ENCODE data around the gene COG7. TPM values are rescaled to one million over a fixed set of nuclear protein-coding genes. Genes with fewer than 3 reads are reported as not detected.
"Not testable (repeated sequence)": the region's sequence is repeated elsewhere in the genome, so short reads cannot be mapped to it uniquely, and the experiment has no call there.

The COG7 gene
- total RNA-seq, 1 experiment from 2014 or later = 17.9 TPM

- Mint-ChIP-seq H3K27ac (no peak overlapping the region), H3K9me3 (no peaks in the 10 kb centered on the region), H3K36me3 (ENCODE audit: insufficient read depth in 1 of 3, low read depth in 3 of 3) (no peaks in the 10 kb centered on the region), H3K4me1 (peaks cover 19 to 20% of the 10 kb centered on the region in 2 experiments), H3K4me3 (no peak overlapping the region), H3K27me3 (ENCODE audit: low read depth) (no peaks in the 10 kb centered on the region; the same call in 1 of the 2 replicates)
- H3K18ac ChIP-seq (ENCODE audit: insufficient read length, low read depth, low read length) = no peak overlapping the region
- DNase-seq = no peak
- H2BK12ac ChIP-seq (ENCODE audit: insufficient read length, low read depth, low read length) = no peak overlapping the region
- H4K20me1 ChIP-seq (ENCODE audit: control insufficient read depth, insufficient read depth, insufficient read length) = no peaks in the 10 kb centered on the region
- no peak overlapping the region for H2BK120ac ChIP-seq (ENCODE audit: low read depth, low read length, poor library complexity, severe bottlenecking)
- H4K91ac ChIP-seq (ENCODE audit: insufficient read length, low read depth, low read length) = no peak overlapping the region
- no peak overlapping the region for H3K4me2 ChIP-seq (ENCODE audit: insufficient read depth, insufficient read length, low read length)
- no peak overlapping the region for H4K5ac ChIP-seq (ENCODE audit: insufficient read length, low read depth, low read length)
- no CpG with 5 or more reads among the region's 6 CpGs for WGBS (ENCODE audit: extremely low coverage, insufficient read length, low lambda C conversion rate)
- no peak overlapping the region for H3K14ac ChIP-seq (ENCODE audit: insufficient read depth, low read length)
- TF ChIP-seq, protein P1, sequence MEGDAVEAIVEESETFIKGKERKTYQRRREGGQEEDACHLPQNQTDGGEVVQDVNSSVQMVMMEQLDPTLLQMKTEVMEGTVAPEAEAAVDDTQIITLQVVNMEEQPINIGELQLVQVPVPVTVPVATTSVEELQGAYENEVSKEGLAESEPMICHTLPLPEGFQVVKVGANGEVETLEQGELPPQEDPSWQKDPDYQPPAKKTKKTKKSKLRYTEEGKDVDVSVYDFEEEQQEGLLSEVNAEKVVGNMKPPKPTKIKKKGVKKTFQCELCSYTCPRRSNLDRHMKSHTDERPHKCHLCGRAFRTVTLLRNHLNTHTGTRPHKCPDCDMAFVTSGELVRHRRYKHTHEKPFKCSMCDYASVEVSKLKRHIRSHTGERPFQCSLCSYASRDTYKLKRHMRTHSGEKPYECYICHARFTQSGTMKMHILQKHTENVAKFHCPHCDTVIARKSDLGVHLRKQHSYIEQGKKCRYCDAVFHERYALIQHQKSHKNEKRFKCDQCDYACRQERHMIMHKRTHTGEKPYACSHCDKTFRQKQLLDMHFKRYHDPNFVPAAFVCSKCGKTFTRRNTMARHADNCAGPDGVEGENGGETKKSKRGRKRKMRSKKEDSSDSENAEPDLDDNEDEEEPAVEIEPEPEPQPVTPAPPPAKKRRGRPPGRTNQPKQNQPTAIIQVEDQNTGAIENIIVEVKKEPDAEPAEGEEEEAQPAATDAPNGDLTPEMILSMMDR (conservative IDR thresholded peaks at IDR 0.05) = no peak
- H3K4ac ChIP-seq (ENCODE audit: low read depth, low read length) = no peak overlapping the region
- H3K79me2 ChIP-seq (ENCODE audit: insufficient read depth, low read length) = no peaks in the 10 kb centered on the region
- no peaks in the 10 kb centered on the region for H3K9me3 ChIP-seq (ENCODE audit: control insufficient read depth, low read depth, low read length)
- no peaks in the 10 kb centered on the region for H3K79me1 ChIP-seq (ENCODE audit: insufficient read depth, low read depth, low read length, poor library complexity, severe bottlenecking)
- no peak overlapping the region for H2BK5ac ChIP-seq (ENCODE audit: insufficient read length, low read length)
- H2BK15ac ChIP-seq (ENCODE audit: low read depth, low read length) = no peak overlapping the region
- no peaks in the 10 kb centered on the region for H3K27me3 ChIP-seq (ENCODE audit: insufficient read depth, low read length)
- no peak overlapping the region for H3K27ac ChIP-seq (ENCODE audit: insufficient read length, low read depth, low read length)
- no peak overlapping the region for H3T11ph ChIP-seq (ENCODE audit: low read length)
- no peaks in the 10 kb centered on the region for H3K23me2 ChIP-seq (ENCODE audit: insufficient read length, low read depth, low read length, poor library complexity, severe bottlenecking)
- H2AK5ac ChIP-seq (ENCODE audit: insufficient read length, low read length) = no peak overlapping the region
- H2BK20ac ChIP-seq (ENCODE audit: low read depth, low read length, poor library complexity, severe bottlenecking) = no peak overlapping the region
- no peak overlapping the region for H3K56ac ChIP-seq (ENCODE audit: insufficient read length, low read depth, low read length)
- H3K23ac ChIP-seq (ENCODE audit: insufficient read length, low read depth, low read length) = no peak overlapping the region
- H3K9ac ChIP-seq (ENCODE audit: extremely low read depth, insufficient read length, low read length) = no peak overlapping the region
- H4K8ac ChIP-seq (replicated peaks; ENCODE audit: insufficient read length, low read depth, low read length) = no peak overlapping the region
- H2AFZ ChIP-seq (ENCODE audit: low read length) = no peak overlapping the region
- no peaks in the 10 kb centered on the region for H3K4me1 ChIP-seq (ENCODE audit: insufficient read depth, low read length)
Observed at GRCh38 chr16:23382279-23382678, 70.7 kb downstream of the COG7 start.

DNA sequence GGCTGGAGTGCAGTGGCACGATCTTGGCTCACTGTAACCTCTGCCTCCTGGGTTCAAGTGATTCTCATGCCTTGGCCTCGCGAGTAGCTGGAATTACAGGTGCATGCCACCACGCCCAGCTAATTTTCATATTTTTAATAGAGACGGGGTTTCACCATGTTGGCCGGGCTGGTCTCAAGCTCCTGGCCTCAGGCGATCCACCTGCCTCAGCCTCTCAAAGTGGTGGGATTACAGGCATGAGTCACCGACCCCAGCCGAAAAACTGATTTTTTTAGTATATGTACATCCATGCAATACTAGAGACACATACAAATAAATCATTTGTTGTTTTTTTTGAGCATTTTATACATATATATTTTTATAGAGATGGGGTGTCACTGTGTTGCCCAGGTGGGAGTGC, 71.3 kb downstream of the COG7 start:
- not testable (repeated sequence) for H2BK15ac ChIP-seq (ENCODE audit: low read depth, low read length); H3K27me3 ChIP-seq (ENCODE audit: insufficient read depth, low read length); H3K4me1 ChIP-seq (ENCODE audit: insufficient read depth, low read length); H2AFZ ChIP-seq (ENCODE audit: low read length); H3K23ac ChIP-seq (ENCODE audit: insufficient read length, low read depth, low read length); H2BK5ac ChIP-seq (ENCODE audit: insufficient read length, low read length); H3K9me3 ChIP-seq (ENCODE audit: control insufficient read depth, low read depth, low read length); H4K8ac ChIP-seq (replicated peaks; ENCODE audit: insufficient read length, low read depth, low read length); H2AK5ac ChIP-seq (ENCODE audit: insufficient read length, low read length); H3K9ac ChIP-seq (ENCODE audit: extremely low read depth, insufficient read length, low read length); H2BK12ac ChIP-seq (ENCODE audit: insufficient read length, low read depth, low read length); H3K56ac ChIP-seq (ENCODE audit: insufficient read length, low read depth, low read length); H3K4me3 Mint-ChIP-seq; H4K5ac ChIP-seq (ENCODE audit: insufficient read length, low read depth, low read length); H4K20me1 ChIP-seq (ENCODE audit: control insufficient read depth, insufficient read depth, insufficient read length); H3K9me3 Mint-ChIP-seq; H3K14ac ChIP-seq (ENCODE audit: insufficient read depth, low read length); H3T11ph ChIP-seq (ENCODE audit: low read length); H3K4ac ChIP-seq (ENCODE audit: low read depth, low read length); H2BK20ac ChIP-seq (ENCODE audit: low read depth, low read length, poor library complexity, severe bottlenecking); H3K27ac Mint-ChIP-seq; H3K18ac ChIP-seq (ENCODE audit: insufficient read length, low read depth, low read length); H3K27ac ChIP-seq (ENCODE audit: insufficient read length, low read depth, low read length); H3K23me2 ChIP-seq (ENCODE audit: insufficient read length, low read depth, low read length, poor library complexity, severe bottlenecking); H3K4me2 ChIP-seq (ENCODE audit: insufficient read depth, insufficient read length, low read length); H2BK120ac ChIP-seq (ENCODE audit: low read depth, low read length, poor library complexity, severe bottlenecking); DNase-seq; H4K91ac ChIP-seq (ENCODE audit: insufficient read length, low read depth, low read length); H3K27me3 Mint-ChIP-seq (ENCODE audit: low read depth); H3K79me2 ChIP-seq (ENCODE audit: insufficient read depth, low read length); H3K36me3 Mint-ChIP-seq (ENCODE audit: insufficient read depth in 1 of 3, low read depth in 3 of 3); H3K79me1 ChIP-seq (ENCODE audit: insufficient read depth, low read depth, low read length, poor library complexity, severe bottlenecking)
- WGBS (ENCODE audit: extremely low coverage, insufficient read length, low lambda C conversion rate) = no CpG with 5 or more reads among the region's 9 CpGs
- peaks cover 19 to 20% of the 10 kb centered on the region in 2 experiments for H3K4me1 Mint-ChIP-seq

All from H9 (cell line).